Measurements from ENCODE around the gene LIN7C.

Gene LIN7C

DNA sequence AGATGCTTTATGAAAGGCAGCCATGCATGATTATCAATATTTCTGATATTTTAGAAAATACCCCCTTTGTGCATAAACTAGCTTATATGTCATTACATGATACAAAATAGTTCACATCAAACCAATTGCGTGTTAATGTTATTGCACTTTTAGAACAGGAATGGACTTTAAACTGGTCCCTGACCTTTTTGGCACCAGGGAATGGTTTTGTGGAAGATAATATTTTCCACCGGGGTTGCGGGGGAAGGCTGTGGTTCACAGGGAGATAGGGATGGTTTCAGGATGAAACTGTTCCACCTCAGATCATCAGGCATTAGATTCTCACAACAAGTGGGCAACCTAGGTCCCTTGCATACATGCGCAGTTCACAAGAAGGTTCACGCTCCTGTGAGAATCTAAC is 17.5 kb downstream of the LIN7C start:
- TF ChIP-seq ZFP30 (CRISPR knock-in tag; IDR thresholded peaks at IDR 0.05) (no peak), PPARA (CRISPR knock-in tag; IDR thresholded peaks at IDR 0.05; ENCODE audit: borderline replicate concordance) (no peak), OSR1 (CRISPR knock-in tag; IDR thresholded peaks at IDR 0.05) (no peak), ZNF565 (CRISPR knock-in tag; conservative IDR thresholded peaks at IDR 0.05; ENCODE audit: low read depth) (no peak), CREB5 (CRISPR knock-in tag; IDR thresholded peaks at IDR 0.05; ENCODE audit: low read depth) (no peak), RARB (CRISPR knock-in tag; IDR thresholded peaks at IDR 0.05) (no peak)
- no peak for ATAC-seq

DNA sequence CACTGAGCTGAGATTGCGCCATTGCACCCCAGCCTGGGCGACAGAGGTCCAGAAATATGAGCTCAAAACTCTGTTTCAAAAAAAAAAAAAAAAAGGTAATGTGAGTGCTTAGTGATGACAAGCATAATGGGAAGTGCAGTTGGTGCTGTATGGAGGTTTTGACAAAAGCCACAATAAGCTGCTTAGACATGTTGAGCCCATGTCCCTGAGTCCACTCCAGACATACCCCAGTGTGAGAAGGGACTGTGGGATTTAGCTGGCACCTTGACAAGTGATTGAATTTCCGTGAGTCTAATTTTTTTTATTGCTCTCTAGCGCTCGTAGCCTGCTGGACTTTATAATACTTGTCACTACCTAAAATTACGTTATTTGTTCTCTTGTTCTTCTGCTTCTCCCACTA is 18.9 kb downstream of the LIN7C start:
- no peak for ATAC-seq
- TF ChIP-seq TCF4 (CRISPR knock-in tag; IDR thresholded peaks at IDR 0.05; ENCODE audit: borderline replicate concordance), result no peak

GRCh38 chr11:27485930-27486773 is 20.4 kb downstream of the LIN7C start:
- TF ChIP-seq GLIS3 (CRISPR knock-in tag; IDR thresholded peaks at IDR 0.05) (no peak), ZFP30 (CRISPR knock-in tag; IDR thresholded peaks at IDR 0.05) (no peak), ARNTL (CRISPR knock-in tag; IDR thresholded peaks at IDR 0.05; ENCODE audit: borderline replicate concordance, low read depth) (no peak), BACH2 (CRISPR knock-in tag; IDR thresholded peaks at IDR 0.05; ENCODE audit: borderline replicate concordance) (no peak), ZNF565 (CRISPR knock-in tag; conservative IDR thresholded peaks at IDR 0.05; ENCODE audit: low read depth) (no peak), CREB5 (CRISPR knock-in tag; IDR thresholded peaks at IDR 0.05; ENCODE audit: low read depth) (no peak), ZFP3 (CRISPR knock-in tag; IDR thresholded peaks at IDR 0.05) (no peak), TCF4 (CRISPR knock-in tag; IDR thresholded peaks at IDR 0.05; ENCODE audit: borderline replicate concordance) (no peak), PPARA (CRISPR knock-in tag; IDR thresholded peaks at IDR 0.05; ENCODE audit: borderline replicate concordance) (no peak), RARB (CRISPR knock-in tag; IDR thresholded peaks at IDR 0.05) (no peak), OSR1 (CRISPR knock-in tag; IDR thresholded peaks at IDR 0.05) (no peak), SNAI2 (CRISPR knock-in tag; IDR thresholded peaks at IDR 0.05) (no peak), ISL1 (CRISPR knock-in tag; IDR thresholded peaks at IDR 0.05) (no peak), ZNF8 (CRISPR knock-in tag; IDR thresholded peaks at IDR 0.05) (no peak), CSDC2 (CRISPR knock-in tag; IDR thresholded peaks at IDR 0.05) (no peak)
- TF ChIP-seq, protein P1, sequence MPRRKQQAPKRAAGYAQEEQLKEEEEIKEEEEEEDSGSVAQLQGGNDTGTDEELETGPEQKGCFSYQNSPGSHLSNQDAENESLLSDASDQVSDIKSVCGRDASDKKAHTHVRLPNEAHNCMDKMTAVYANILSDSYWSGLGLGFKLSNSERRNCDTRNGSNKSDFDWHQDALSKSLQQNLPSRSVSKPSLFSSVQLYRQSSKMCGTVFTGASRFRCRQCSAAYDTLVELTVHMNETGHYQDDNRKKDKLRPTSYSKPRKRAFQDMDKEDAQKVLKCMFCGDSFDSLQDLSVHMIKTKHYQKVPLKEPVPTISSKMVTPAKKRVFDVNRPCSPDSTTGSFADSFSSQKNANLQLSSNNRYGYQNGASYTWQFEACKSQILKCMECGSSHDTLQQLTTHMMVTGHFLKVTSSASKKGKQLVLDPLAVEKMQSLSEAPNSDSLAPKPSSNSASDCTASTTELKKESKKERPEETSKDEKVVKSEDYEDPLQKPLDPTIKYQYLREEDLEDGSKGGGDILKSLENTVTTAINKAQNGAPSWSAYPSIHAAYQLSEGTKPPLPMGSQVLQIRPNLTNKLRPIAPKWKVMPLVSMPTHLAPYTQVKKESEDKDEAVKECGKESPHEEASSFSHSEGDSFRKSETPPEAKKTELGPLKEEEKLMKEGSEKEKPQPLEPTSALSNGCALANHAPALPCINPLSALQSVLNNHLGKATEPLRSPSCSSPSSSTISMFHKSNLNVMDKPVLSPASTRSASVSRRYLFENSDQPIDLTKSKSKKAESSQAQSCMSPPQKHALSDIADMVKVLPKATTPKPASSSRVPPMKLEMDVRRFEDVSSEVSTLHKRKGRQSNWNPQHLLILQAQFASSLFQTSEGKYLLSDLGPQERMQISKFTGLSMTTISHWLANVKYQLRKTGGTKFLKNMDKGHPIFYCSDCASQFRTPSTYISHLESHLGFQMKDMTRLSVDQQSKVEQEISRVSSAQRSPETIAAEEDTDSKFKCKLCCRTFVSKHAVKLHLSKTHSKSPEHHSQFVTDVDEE (CRISPR knock-in tag; IDR thresholded peaks at IDR 0.05), result no peak
- TF ChIP-seq, protein P2, sequence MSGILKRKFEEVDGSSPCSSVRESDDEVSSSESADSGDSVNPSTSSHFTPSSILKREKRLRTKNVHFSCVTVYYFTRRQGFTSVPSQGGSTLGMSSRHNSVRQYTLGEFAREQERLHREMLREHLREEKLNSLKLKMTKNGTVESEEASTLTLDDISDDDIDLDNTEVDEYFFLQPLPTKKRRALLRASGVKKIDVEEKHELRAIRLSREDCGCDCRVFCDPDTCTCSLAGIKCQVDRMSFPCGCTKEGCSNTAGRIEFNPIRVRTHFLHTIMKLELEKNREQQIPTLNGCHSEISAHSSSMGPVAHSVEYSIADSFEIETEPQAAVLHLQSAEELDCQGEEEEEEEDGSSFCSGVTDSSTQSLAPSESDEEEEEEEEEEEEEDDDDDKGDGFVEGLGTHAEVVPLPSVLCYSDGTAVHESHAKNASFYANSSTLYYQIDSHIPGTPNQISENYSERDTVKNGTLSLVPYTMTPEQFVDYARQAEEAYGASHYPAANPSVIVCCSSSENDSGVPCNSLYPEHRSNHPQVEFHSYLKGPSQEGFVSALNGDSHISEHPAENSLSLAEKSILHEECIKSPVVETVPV (CRISPR knock-in tag; IDR thresholded peaks at IDR 0.05), result no peak
- peak; percentile 81 for ATAC-seq

DNA sequence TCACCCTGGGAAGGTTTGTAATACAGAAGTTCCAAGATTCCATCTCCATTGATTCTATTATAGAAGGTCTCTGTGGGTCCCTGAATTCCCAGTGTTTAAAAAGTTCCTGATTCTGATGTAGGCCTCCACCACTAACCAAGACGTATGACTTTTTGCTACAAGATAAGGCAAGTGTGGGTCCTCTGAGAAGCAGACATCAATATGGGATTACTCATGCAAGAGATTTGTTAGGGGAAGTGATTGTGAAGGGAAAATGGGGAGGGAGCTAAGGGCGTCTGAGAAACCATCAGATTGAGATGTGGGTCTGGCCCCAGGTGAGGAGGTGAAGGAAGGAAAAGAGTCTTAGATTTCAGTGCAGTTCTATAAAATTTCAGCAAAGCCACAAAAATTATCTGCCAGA is 23.8 kb downstream of the LIN7C start:
- no peak for ATAC-seq
- TF ChIP-seq PATZ1 (CRISPR knock-in tag; IDR thresholded peaks at IDR 0.05; ENCODE audit: borderline replicate concordance) (no peak), ESRRG (CRISPR knock-in tag; IDR thresholded peaks at IDR 0.05) (no peak), ZFP3 (CRISPR knock-in tag; IDR thresholded peaks at IDR 0.05) (no peak), GLIS3 (CRISPR knock-in tag; IDR thresholded peaks at IDR 0.05) (no peak), ARNTL (CRISPR knock-in tag; IDR thresholded peaks at IDR 0.05; ENCODE audit: borderline replicate concordance, low read depth) (no peak)
- TF ChIP-seq, protein P2 (CRISPR knock-in tag; IDR thresholded peaks at IDR 0.05), result no peak
- TF ChIP-seq, protein P3, sequence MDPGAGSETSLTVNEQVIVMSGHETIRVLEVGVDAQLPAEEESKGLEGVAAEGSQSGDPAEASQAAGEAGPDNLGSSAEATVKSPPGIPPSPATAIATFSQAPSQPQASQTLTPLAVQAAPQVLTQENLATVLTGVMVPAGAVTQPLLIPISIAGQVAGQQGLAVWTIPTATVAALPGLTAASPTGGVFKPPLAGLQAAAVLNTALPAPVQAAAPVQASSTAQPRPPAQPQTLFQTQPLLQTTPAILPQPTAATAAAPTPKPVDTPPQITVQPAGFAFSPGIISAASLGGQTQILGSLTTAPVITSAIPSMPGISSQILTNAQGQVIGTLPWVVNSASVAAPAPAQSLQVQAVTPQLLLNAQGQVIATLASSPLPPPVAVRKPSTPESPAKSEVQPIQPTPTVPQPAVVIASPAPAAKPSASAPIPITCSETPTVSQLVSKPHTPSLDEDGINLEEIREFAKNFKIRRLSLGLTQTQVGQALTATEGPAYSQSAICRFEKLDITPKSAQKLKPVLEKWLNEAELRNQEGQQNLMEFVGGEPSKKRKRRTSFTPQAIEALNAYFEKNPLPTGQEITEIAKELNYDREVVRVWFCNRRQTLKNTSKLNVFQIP (CRISPR knock-in tag; IDR thresholded peaks at IDR 0.05; ENCODE audit: borderline replicate concordance, low read depth), result no peak

Data from SK-N-SH treated with all-trans-retinoic acid at 6 μM for 48 hours (cell line).